ENCODE measurements around the gene DYRK1A.

The DYRK1A gene

GRCh38 chr21:37452227-37452626, 85.7 kb downstream of the DYRK1A start:
- no peak for DNase-seq

GRCh38 chr21:37453350-37453749, 86.8 kb downstream of the DYRK1A start:
- DNase-seq, result no peak

GRCh38 chr21:37454869-37455503, 88.4 kb downstream of the DYRK1A start:
- DNase-seq, result no peak

GRCh38 chr21:37455504-37455911, 88.9 kb downstream of the DYRK1A start:
- no peak for DNase-seq

GRCh38 chr21:37458669-37459276, 92.2 kb downstream of the DYRK1A start:
- no peak for DNase-seq

- DNase-seq, result no peak
Observed at GRCh38 chr21:37459575-37459974, 93.0 kb downstream of the DYRK1A start.

GRCh38 chr21:37460196-37460595, 93.6 kb downstream of the DYRK1A start:
- DNase-seq, result no peak

GRCh38 chr21:37461479-37461878, 94.9 kb downstream of the DYRK1A start:
- no peak for DNase-seq

GRCh38 chr21:37462087-37462861, 95.7 kb downstream of the DYRK1A start:
- no peak for DNase-seq

GRCh38 chr21:37463083-37463801, 96.7 kb downstream of the DYRK1A start:
- no peak for DNase-seq

- no peak for DNase-seq
Observed at GRCh38 chr21:37467082-37467481, 100.5 kb downstream of the DYRK1A start.

- DNase-seq, result no peak
Observed at GRCh38 chr21:37468909-37469308, 102.3 kb downstream of the DYRK1A start.

- no peak for DNase-seq
Observed at GRCh38 chr21:37469441-37469840, 102.9 kb downstream of the DYRK1A start.

GRCh38 chr21:37472581-37472980, 106.0 kb downstream of the DYRK1A start:
- DNase-seq, result no peak

- DNase-seq, result no peak
Observed at GRCh38 chr21:37473491-37473890, 106.9 kb downstream of the DYRK1A start.

- no peak for DNase-seq
Observed at GRCh38 chr21:37474342-37474741, 107.8 kb downstream of the DYRK1A start.

- DNase-seq, result no peak
Observed at GRCh38 chr21:37475186-37475868, 108.8 kb downstream of the DYRK1A start.

- DNase-seq, result no peak
Observed at GRCh38 chr21:37478794-37479193, 112.2 kb downstream of the DYRK1A start.

GRCh38 chr21:37483776-37484175, 117.2 kb downstream of the DYRK1A start:
- DNase-seq, result no peak

GRCh38 chr21:37484535-37485474, 118.2 kb downstream of the DYRK1A start:
- DNase-seq, result no peak

- no peak for DNase-seq
Observed at GRCh38 chr21:37489553-37489952, 123.0 kb downstream of the DYRK1A start.

GRCh38 chr21:37490084-37490483, 123.5 kb downstream of the DYRK1A start:
- DNase-seq, result no peak
